Activated naive CD4-positive, alpha-beta T cell treated with anti-CD3 and anti-CD28 coated beads, Interleukin-2, amount 50 U/mL, for 24 hours (primary cell): ENCODE results near the gene EXOC6.
A peak's percentile ranks its signal among the peaks of the same experiment; 100 is the strongest.
"Not testable (repeated sequence)": the region's sequence is repeated elsewhere in the genome, so short reads cannot be mapped to it uniquely, and the experiment has no call there.

Experiments
- H3K27ac Mint-ChIP-seq: one replicate; pipeline ENCODE4 v1.8.0; 2021; ENCODE audit warnings: mild to moderate bottlenecking, mixed read lengths
- H3K27me3 Mint-ChIP-seq: one replicate; pipeline ENCODE4 v1.8.0; 2021; ENCODE audit warnings: mixed read lengths
- H3K36me3 Mint-ChIP-seq: one replicate; pipeline ENCODE4 v1.8.0; 2021; ENCODE audit warnings: mixed read lengths
- H3K4me1 Mint-ChIP-seq: one replicate; pipeline ENCODE4 v1.8.0; 2021; ENCODE audit warnings: mixed read lengths
- H3K4me3 Mint-ChIP-seq: one replicate; pipeline ENCODE4 v1.8.0; 2021; ENCODE audit warnings: mild to moderate bottlenecking, mixed read lengths
- H3K9me3 Mint-ChIP-seq: one replicate; pipeline ENCODE4 v1.8.0; 2021; ENCODE audit warnings: mixed read lengths

EXOC6 gene

DNA sequence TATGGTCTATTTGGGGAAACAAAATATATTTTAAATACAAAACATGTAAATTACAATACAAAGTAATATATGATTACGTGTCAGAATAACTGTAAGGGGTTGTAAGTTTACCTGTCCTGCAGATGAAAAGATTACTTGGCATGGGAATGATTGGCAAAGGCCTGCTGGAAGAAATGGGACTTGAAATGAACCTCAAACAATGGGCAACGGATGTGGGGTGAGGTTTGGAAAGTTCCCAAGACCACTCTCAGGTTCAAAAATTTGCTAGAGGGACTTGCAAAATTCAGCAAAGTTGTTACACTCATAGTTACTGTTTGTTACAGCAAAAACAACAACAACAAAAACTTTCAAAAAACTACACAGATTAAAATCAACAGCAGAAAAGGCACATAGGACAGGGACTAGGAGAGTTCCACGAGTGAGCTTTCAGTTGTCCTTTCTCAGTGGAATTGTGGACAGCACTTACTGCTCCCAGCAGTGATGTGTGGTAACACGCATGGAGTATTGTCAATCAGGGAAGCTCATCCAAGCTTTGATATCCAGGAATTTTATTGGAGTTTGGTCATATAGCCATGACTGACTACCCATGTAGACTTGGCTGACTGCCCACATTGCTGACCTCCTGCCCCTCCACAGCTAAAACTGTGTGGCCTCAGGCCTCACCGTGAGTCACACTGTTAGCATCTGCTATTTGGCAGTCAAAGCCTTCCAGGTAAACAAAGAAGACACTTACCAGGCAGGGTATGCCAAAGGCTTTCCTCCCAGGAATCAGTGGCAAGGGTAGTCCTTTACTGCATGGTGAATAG lies 43.8 kb downstream of the EXOC6 start:
- H3K4me1 Mint-ChIP-seq: peaks cover 7% of the 10 kb centered on the region
- H3K27me3 Mint-ChIP-seq: no peaks in the 10 kb centered on the region
- H3K36me3 Mint-ChIP-seq: no peaks in the 10 kb centered on the region
- no peak overlapping the region for H3K4me3 Mint-ChIP-seq
- no peaks in the 10 kb centered on the region for H3K9me3 Mint-ChIP-seq
- H3K27ac Mint-ChIP-seq: no peak overlapping the region

DNA sequence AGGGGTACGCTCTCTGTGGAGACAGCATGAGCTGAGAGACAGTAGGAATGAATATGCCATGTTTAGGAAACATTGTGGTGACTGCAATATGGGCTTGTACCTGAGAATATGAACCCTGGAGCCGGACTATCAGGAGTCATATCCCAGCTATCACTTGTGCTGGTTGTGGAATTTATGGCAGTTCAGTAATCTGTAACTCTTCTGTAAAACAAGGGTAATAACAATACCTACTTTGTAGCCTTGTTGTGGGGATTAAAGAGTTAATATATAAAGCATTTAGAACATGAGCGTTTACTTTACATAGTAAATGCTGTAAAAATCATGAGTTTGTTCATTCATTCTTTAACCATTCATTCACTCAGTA lies 44.4 kb downstream of the EXOC6 start:
- Mint-ChIP-seq H3K27ac (no peak overlapping the region), H3K9me3 (no peaks in the 10 kb centered on the region), H3K36me3 (no peaks in the 10 kb centered on the region), H3K4me3 (no peak overlapping the region), H3K4me1 (peaks cover 7% of the 10 kb centered on the region), H3K27me3 (no peaks in the 10 kb centered on the region)

DNA sequence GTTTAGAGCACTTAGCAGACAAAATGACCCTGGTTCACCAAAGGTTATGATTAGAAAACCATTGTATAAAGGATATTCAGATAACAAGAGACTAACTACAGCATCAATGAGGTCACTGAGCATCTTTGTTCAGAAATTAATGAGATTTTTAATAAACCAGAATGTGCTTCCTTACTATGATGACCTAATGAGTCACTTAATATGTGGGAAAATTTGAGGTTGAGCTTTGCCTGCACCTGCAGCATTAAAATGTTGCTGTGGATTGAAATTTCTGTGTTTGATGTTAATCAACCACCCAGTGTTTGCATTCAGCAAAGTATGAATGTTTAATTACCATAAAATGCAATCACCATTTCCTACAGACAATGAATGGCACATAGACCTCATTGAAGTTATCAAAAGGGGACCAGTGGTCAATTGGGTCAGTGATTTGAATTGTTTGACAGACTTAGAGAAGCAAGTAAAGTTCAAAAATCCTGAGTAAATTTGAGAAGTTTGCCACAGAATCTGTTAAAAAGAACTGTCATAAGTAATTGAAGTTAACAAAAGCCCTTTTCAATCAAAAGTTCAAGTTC lies 45.8 kb downstream of the EXOC6 start:
- Mint-ChIP-seq H3K27me3 (no peaks in the 10 kb centered on the region), H3K4me1 (peaks cover 4% of the 10 kb centered on the region), H3K36me3 (peaks cover 4% of the 10 kb centered on the region), H3K27ac (no peak overlapping the region), H3K4me3 (no peak overlapping the region), H3K9me3 (no peaks in the 10 kb centered on the region)

DNA sequence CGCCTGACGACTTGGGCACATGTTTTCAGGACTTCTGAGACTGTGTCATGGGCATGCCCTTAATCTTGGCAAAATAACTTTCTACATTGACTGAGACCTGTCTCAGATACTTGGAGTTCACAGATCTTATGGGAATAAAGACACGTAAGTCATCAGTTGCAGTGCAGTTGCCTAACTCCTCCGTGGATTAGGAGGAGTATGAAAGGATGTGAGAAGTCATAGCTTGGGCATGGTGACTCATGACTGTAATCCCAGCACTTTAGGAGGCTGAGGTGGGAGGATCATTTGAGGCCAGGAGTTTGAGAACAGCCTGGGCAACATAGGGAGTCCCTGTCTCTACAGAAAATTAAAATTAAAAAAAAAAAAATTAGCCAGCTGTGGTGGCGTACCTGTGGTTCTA lies 49.6 kb downstream of the EXOC6 start:
- H3K9me3 Mint-ChIP-seq: no peaks in the 10 kb centered on the region
- H3K4me3 Mint-ChIP-seq: no peak overlapping the region
- H3K36me3 Mint-ChIP-seq: peaks cover 4% of the 10 kb centered on the region
- H3K27me3 Mint-ChIP-seq: no peaks in the 10 kb centered on the region
- no peak overlapping the region for H3K27ac Mint-ChIP-seq
- H3K4me1 Mint-ChIP-seq: peaks cover 24% of the 10 kb centered on the region

DNA sequence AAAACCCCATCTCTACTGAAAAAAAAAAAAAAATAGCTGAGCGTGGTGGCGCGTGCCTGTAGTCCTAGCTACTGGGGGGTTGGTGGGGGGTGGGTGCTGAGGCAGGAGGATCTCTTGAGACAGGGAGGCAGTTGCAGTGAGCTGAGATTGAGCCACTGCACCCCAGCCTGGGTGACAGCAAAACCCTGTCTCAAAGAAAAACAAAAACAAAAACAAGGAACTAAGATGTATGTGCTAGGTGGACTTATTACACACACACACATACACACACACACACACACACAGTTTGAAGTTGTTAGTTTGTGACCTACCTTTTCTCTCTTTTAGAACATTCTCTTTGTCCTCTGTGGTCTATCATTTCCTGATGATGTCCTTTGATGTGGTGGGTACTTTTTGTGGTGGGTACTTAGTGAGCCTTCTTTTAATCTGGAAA lies 53.5 kb downstream of the EXOC6 start:
- H3K4me3 Mint-ChIP-seq: peak overlapping the region; percentile 58
- H3K9me3 Mint-ChIP-seq: no peaks in the 10 kb centered on the region
- H3K36me3 Mint-ChIP-seq: peaks cover 8% of the 10 kb centered on the region
- no peak overlapping the region for H3K27ac Mint-ChIP-seq
- peaks cover 20% of the 10 kb centered on the region for H3K4me1 Mint-ChIP-seq
- no peaks in the 10 kb centered on the region for H3K27me3 Mint-ChIP-seq

DNA sequence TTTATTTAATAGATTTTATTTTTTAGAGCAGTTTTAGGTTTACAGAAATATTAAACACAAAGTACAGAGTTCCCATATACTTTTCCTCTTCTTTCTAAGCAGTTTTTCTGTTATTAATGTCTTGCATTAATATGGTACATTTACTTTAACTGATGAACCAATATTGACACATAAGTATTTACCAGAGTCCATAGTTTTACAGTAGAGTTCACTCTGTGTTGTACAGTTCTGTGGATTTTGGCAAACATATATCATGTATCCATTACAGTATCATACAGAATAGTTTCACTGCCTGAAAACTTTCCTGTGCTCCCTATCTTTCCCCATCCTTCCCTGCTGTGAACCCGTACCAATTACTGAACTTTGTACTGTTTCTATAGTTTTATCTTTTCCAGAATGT lies 55.3 kb downstream of the EXOC6 start:
- Mint-ChIP-seq H3K27me3 (no peaks in the 10 kb centered on the region), H3K36me3 (peaks cover 7% of the 10 kb centered on the region), H3K27ac (no peak overlapping the region), H3K4me3 (no peak overlapping the region), H3K4me1 (peaks cover 20% of the 10 kb centered on the region), H3K9me3 (no peaks in the 10 kb centered on the region)

DNA sequence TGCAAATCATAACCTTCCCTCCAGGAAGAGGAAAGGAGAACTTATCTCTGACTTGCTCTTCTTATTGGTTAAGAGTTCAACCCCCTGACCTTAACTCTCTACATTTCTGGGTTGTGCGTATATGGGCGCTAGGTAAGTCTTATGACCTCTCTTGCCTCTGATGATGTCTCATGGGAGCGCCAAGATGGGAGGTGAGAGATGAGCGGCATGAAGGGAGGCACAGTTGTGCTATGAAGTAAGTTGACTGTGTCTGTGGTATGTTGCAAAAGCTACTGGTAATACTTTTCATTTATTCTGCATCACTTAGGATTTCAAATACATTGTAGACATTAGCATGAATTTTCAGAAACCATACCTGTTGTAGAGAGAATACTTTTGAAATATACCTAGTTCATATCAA lies 59.0 kb downstream of the EXOC6 start:
- H3K4me3 Mint-ChIP-seq: no peak overlapping the region
- peaks cover 6% of the 10 kb centered on the region for H3K4me1 Mint-ChIP-seq
- H3K27me3 Mint-ChIP-seq: no peaks in the 10 kb centered on the region
- H3K36me3 Mint-ChIP-seq: peaks cover 5% of the 10 kb centered on the region
- no peak overlapping the region for H3K27ac Mint-ChIP-seq
- no peaks in the 10 kb centered on the region for H3K9me3 Mint-ChIP-seq

DNA sequence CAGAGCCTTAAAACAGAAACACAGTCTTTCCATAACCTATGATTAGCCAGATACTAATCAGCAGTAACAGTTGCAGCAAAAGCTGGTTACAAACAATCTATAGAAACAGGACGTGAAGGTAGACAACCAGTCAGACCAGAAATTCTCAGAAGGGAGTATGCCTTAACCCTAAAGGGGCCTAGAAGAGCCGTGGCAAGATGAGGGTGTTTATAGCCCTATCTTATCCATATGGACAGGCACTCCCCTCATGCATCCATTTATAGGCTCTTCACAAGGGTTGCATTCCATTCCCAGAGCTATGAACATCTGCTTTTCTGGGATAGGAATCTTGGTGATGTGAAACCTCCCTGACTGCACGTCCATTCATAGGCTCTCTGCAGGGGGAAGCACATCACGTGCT lies 64.3 kb downstream of the EXOC6 start:
- H3K27ac Mint-ChIP-seq, H3K36me3 Mint-ChIP-seq, H3K4me1 Mint-ChIP-seq, H3K4me3 Mint-ChIP-seq, H3K9me3 Mint-ChIP-seq, H3K27me3 Mint-ChIP-seq: not testable (repeated sequence)

DNA sequence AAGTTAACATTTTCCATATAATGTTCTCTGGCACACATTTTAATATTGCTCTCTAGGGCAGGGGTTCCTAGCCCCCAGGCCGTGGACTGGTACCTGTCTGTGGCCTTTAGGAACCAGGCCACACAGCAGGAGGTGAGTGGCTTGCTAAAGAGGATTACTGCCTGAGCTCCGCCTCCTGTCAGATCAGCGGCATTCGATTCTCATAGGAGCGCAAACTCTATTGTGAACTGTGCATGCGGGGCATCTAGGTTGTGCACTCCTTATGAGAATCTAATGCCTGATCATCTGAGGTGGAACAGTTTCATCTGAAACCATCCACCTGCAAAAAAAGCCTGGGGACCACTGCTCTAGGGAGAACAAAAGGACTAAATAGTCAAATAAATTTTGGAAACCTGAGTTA lies 65.7 kb downstream of the EXOC6 start:
- Mint-ChIP-seq H3K4me1 (no peaks in the 10 kb centered on the region), H3K27ac (no peak overlapping the region), H3K9me3 (no peaks in the 10 kb centered on the region), H3K27me3 (no peaks in the 10 kb centered on the region), H3K36me3 (peaks cover 2% of the 10 kb centered on the region), H3K4me3 (no peak overlapping the region)

DNA sequence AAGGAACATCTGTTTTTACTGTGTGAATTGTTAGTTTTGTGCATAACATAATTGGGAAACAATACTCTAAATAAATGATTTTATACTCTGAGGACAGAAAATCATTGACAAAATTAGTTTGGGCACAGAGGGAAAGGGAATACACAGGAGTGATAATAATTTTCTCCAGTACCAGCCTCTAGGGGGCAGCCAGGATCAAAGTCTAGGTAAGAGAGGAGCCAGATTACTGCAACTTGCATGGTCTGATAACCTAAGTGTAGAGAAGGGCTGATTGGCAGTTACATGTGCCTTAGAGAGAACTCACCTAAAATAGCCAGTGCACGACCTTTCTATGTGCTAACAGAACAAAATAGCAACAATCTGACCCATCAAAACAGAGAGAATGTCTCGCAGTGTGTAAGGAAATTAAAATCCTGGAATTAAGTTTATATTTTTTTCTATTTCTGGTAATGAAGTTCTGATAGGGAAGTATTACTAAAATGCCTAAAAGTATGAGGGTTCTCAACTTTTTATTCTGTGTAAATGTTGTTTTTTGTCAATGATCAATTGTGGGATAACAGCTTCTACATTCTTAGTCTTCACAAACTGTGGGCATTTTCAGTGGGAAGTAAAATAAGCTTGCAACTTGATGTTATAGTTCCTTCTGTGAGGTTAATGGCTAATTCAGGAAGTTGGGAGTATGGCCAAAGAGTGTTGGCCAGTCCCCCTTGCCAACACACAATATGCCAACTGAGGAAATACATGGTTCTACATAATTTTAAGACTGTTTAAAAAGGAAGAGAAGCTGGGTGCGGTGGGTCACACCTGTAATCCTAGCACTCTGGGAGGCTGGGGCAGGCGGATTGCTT lies 66.4 kb downstream of the EXOC6 start:
- Mint-ChIP-seq H3K9me3 (no peaks in the 10 kb centered on the region), H3K36me3 (peaks cover 7% of the 10 kb centered on the region), H3K4me1 (no peaks in the 10 kb centered on the region), H3K4me3 (no peak overlapping the region), H3K27ac (no peak overlapping the region), H3K27me3 (no peaks in the 10 kb centered on the region)

DNA sequence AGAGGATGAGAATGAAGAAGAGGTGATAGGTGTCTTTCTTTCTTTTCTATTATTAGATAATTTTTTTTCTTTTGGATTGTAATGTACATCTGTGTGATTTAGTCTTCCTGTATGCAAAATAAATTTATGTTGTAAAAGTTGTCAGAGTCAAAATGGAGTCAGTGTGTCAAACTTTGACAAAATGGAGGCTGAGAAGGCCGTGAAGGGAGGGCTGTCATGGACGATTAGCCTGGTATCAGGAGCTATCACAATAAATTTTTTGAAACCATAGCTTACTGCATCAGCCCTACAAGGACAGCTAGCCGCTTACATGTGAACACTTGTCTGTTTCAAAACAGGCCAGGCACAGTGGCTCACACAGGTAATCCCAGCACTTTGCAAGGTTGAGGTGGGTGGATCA lies 67.6 kb downstream of the EXOC6 start:
- Mint-ChIP-seq H3K4me1 (no peaks in the 10 kb centered on the region), H3K27me3 (no peaks in the 10 kb centered on the region), H3K36me3 (peaks cover 16% of the 10 kb centered on the region), H3K4me3 (no peak overlapping the region), H3K9me3 (peaks cover 5% of the 10 kb centered on the region), H3K27ac (no peak overlapping the region)

DNA sequence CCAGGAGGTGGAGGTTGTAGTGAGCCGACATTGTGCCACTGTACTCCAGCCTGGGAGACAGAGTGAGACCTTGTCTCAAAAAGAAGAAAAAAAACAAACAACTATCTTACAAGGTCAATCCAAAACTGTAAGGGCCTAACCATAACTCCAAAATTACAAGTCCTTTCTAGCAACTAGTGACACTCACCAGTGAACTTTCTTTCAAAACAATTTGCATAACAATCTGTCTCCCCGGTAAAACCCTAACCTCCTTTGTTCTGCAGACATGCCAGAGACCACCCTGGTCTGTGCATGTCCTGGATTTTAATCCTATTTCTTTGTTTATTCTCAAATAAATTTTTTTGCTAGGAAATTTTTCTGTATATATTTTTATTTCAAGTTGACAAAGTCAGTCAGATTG lies 68.1 kb downstream of the EXOC6 start:
- H3K36me3 Mint-ChIP-seq: peaks cover 20% of the 10 kb centered on the region
- no peak overlapping the region for H3K27ac Mint-ChIP-seq
- H3K4me3 Mint-ChIP-seq: no peak overlapping the region

DNA sequence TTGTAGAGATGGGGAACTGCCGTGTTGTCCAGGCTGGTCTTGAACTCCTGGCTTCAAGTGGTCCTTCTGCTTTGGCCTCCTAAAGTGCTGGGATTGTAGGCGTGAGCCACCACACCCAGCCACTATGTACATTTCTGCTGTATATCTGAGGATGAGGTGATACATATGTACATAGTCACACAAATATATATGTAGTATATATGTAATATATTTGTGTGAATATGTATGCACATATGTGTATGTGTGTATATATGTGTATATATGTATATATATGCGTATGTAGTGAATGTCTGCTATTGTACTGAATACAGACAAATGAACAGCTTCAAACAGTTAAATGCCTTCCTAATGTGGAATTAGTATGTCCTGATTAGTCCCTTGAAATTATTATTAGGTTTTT lies 70.3 kb downstream of the EXOC6 start:
- Mint-ChIP-seq H3K4me3 (no peak overlapping the region), H3K36me3 (peaks cover 28% of the 10 kb centered on the region), H3K27me3 (no peaks in the 10 kb centered on the region), H3K9me3 (peaks cover 5% of the 10 kb centered on the region), H3K4me1 (peaks cover 3% of the 10 kb centered on the region), H3K27ac (no peak overlapping the region)

More for the DNA sequence above, 68.1 kb downstream of the EXOC6 start:
- no peaks in the 10 kb centered on the region for H3K4me1 Mint-ChIP-seq
- H3K9me3 Mint-ChIP-seq: peaks cover 5% of the 10 kb centered on the region
- H3K27me3 Mint-ChIP-seq: no peaks in the 10 kb centered on the region

DNA sequence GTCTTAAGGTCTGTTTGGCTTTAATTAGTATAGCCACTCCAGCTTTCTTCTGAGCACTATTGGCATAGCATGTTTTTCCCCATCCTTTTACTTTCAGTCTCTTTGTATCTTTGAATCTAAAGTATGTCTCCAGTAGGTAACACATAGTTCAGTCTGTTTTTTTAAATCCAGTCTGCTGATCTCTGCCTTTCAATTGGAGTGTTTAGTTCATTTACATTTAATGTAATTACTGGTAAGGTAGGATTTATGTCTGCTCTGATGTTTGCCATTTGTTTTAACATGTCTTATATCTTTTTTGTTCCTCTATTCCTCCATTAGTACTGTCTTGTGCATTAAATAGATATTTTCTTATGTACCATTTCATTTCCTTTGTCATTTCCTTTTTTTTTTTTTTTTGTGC lies 72.5 kb downstream of the EXOC6 start:
- H3K27ac Mint-ChIP-seq: no peak overlapping the region
- peaks cover 5% of the 10 kb centered on the region for H3K9me3 Mint-ChIP-seq
- H3K4me3 Mint-ChIP-seq: no peak overlapping the region
- H3K27me3 Mint-ChIP-seq: no peaks in the 10 kb centered on the region
- peaks cover 3% of the 10 kb centered on the region for H3K4me1 Mint-ChIP-seq
- H3K36me3 Mint-ChIP-seq: peaks cover 25% of the 10 kb centered on the region

DNA sequence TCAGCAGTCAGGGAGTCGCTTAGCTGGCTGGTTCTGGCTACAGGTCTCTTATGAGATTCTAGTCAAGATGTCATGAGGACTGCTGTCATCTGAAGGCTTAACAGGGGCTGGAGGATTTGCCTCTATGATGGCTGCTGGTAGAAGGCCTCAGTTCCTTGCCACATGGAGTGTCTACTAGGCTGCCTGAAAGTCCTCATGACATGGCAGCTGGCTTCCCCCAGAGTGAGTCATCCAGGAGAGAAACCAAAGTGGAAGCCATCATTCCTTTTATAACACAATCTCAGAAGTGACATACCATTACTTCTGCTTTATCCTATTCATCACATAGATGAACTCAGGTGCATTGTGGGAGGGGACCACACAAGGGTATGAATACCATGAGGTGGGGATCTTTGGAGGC lies 75.1 kb downstream of the EXOC6 start:
- Mint-ChIP-seq H3K36me3 (peaks cover 28% of the 10 kb centered on the region), H3K9me3 (peaks cover 5% of the 10 kb centered on the region), H3K4me3 (no peak overlapping the region), H3K4me1 (peaks cover 3% of the 10 kb centered on the region), H3K27ac (no peak overlapping the region), H3K27me3 (no peaks in the 10 kb centered on the region)

DNA sequence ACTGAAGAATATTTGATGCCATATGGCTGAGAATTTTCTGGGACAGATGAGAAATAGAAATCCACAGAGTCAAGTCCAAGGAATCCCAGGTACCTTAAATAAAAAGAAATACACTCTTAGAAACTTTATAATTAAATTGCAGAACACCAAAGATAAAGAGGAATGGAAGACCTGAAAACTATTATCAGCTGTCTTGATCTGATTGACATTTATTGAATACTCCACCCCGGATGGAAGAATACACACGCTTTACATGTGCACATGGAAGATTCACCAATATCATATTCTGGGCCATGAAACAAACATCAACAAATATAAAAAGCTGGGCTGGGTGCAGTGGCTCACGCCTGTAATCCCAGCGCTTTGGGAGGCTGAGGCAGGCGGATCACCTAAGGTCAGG lies 81.6 kb downstream of the EXOC6 start:
- Mint-ChIP-seq H3K27me3 (no peaks in the 10 kb centered on the region), H3K9me3 (no peaks in the 10 kb centered on the region), H3K27ac (no peak overlapping the region), H3K4me1 (no peaks in the 10 kb centered on the region), H3K36me3 (peaks cover 16% of the 10 kb centered on the region), H3K4me3 (no peak overlapping the region)
